Measurements from ENCODE around the gene MORC1. TPM values are rescaled to one million over a fixed set of nuclear protein-coding genes. Genes with fewer than 3 reads are reported as not detected.

The MORC1 gene, protein sequence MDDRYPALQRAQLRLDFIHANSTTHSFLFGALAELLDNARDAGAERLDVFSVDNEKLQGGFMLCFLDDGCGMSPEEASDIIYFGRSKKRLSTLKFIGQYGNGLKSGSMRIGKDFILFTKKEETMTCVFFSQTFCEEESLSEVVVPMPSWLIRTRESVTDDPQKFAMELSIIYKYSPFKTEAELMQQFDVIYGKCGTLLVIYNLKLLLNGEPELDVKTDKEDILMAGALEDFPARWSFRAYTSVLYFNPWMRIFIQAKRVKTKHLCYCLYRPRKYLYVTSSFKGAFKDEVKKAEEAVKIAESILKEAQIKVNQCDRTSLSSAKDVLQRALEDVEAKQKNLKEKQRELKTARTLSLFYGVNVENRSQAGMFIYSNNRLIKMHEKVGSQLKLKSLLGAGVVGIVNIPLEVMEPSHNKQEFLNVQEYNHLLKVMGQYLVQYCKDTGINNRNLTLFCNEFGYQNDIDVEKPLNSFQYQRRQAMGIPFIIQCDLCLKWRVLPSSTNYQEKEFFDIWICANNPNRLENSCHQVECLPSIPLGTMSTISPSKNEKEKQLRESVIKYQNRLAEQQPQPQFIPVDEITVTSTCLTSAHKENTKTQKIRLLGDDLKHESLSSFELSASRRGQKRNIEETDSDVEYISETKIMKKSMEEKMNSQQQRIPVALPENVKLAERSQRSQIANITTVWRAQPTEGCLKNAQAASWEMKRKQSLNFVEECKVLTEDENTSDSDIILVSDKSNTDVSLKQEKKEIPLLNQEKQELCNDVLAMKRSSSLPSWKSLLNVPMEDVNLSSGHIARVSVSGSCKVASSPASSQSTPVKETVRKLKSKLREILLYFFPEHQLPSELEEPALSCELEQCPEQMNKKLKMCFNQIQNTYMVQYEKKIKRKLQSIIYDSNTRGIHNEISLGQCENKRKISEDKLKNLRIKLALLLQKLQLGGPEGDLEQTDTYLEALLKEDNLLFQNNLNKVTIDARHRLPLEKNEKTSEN
- total RNA-seq: not detected

- Mint-ChIP-seq H3K9me3 (ENCODE audit: low read depth) (peaks cover 2% of the 10 kb centered on the region), H3K27me3 (peaks cover 2% of the 10 kb centered on the region), H3K27ac (no peak within 1 kb of the TSS), H3K4me1 (no peaks in the 10 kb centered on the region), H3K4me3 (no peak within 1 kb of the TSS), H3K36me3 (ENCODE audit: low read depth) (peaks cover 2% of the 10 kb centered on the region)
- DNase-seq (no peak), ATAC-seq (no peak)
- ChIA-PET POLR2A (no interaction called here), CTCF (no interaction called here)
- intact Hi-C loops (cut with DNase I, micrococcal nuclease): no loop called here
Measured at GRCh38 chr3:109117939-109118338, at the start of gene MORC1. MORC1 (minus strand) TSS chr3:109118134; CDS start chr3:109118059, 75 bp downstream.

- ChIA-PET POLR2A (no interaction called here), CTCF (no interaction called here)
- intact Hi-C loops (cut with DNase I, micrococcal nuclease): no loop called here
- no peak for ATAC-seq
- H3K4me1 Mint-ChIP-seq: no peaks in the 10 kb centered on the region
- DNase-seq: no peak
- no peak overlapping the region for H3K27ac Mint-ChIP-seq
- no peaks in the 10 kb centered on the region for H3K9me3 Mint-ChIP-seq (ENCODE audit: low read depth)
- H3K36me3 Mint-ChIP-seq (ENCODE audit: low read depth): no peaks in the 10 kb centered on the region
- peaks cover 7% of the 10 kb centered on the region for H3K27me3 Mint-ChIP-seq
- no peak overlapping the region for H3K4me3 Mint-ChIP-seq
Measured at GRCh38 chr3:109165905-109166304, 48.0 kb upstream of the MORC1 start.

DNA sequence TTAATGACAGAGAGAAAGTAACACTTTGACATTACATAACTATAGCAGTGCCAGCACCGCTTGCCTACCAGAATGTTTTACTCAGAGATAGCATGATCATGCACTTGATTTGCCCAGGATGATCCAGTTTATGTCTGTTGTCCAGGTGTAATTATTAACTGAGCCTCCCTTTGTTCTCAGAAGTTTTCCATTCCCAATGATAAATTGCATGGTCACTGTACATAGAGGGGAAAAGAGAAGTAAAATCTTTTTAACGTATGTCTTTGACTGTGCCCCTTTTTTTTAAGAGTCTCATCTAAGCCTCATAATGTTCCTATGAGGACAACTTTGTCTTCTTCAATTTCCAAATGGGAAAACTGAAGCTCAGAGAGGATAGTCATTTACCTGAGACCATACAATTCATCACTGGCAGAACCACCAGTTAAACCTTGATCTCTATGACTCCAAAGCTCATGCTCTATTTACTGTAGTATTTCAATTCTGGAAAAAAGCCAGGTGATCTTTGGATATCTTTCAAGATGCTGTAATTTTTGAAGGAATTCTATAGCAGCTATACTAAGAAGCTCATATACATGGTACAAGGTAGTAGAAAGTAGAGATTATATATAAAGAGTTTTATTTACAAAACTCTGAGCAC lies 43.7 kb upstream of the MORC1 start:
- DNase-seq (no peak), ATAC-seq (no peak)
- Mint-ChIP-seq H3K9me3 (ENCODE audit: low read depth) (no peaks in the 10 kb centered on the region), H3K36me3 (ENCODE audit: low read depth) (no peaks in the 10 kb centered on the region), H3K27me3 (peaks cover 4% of the 10 kb centered on the region), H3K4me1 (no peaks in the 10 kb centered on the region), H3K4me3 (no peak overlapping the region), H3K27ac (no peak overlapping the region)
- POLR2A ChIA-PET: no interaction called here
- CTCF ChIA-PET: no interaction called here
- intact Hi-C loops (cut with DNase I, micrococcal nuclease): no loop called here

- Mint-ChIP-seq H3K4me1 (no peaks in the 10 kb centered on the region), H3K27me3 (no peaks in the 10 kb centered on the region), H3K27ac (no peak overlapping the region), H3K9me3 (ENCODE audit: low read depth) (no peaks in the 10 kb centered on the region), H3K4me3 (no peak overlapping the region), H3K36me3 (ENCODE audit: low read depth) (no peaks in the 10 kb centered on the region)
- ChIA-PET CTCF (no interaction called here), POLR2A (no interaction called here)
- ATAC-seq (no peak), DNase-seq (no peak)
- intact Hi-C loops (cut with DNase I, micrococcal nuclease): no loop called here
Measured at GRCh38 chr3:109155828-109156227, 37.9 kb upstream of the MORC1 start.

GRCh38 chr3:109154979-109155378 lies 37.0 kb upstream of the MORC1 start:
- intact Hi-C loops (cut with DNase I, micrococcal nuclease): no loop called here
- CTCF ChIA-PET: no interaction called here
- Mint-ChIP-seq H3K27ac (no peak overlapping the region), H3K4me1 (no peaks in the 10 kb centered on the region), H3K9me3 (ENCODE audit: low read depth) (no peaks in the 10 kb centered on the region), H3K4me3 (no peak overlapping the region), H3K27me3 (no peaks in the 10 kb centered on the region), H3K36me3 (ENCODE audit: low read depth) (no peaks in the 10 kb centered on the region)
- DNase-seq (no peak), ATAC-seq (no peak)
- POLR2A ChIA-PET: no interaction called here

- Mint-ChIP-seq H3K4me3 (no peak overlapping the region), H3K4me1 (no peaks in the 10 kb centered on the region), H3K27me3 (no peaks in the 10 kb centered on the region), H3K9me3 (ENCODE audit: low read depth) (no peaks in the 10 kb centered on the region), H3K36me3 (ENCODE audit: low read depth) (no peaks in the 10 kb centered on the region), H3K27ac (no peak overlapping the region)
- ATAC-seq: no peak
- intact Hi-C loops (cut with DNase I, micrococcal nuclease): no loop called here
- DNase-seq: no peak
- ChIA-PET CTCF (interaction anchor here (0.6 kb wide), 1 partner anchor 23 kb away, joined by 3 read pairs; no protein-coding TSS in a partner anchor), POLR2A (no interaction called here)
Measured at GRCh38 chr3:109152320-109152719, 34.4 kb upstream of the MORC1 start.

DNA sequence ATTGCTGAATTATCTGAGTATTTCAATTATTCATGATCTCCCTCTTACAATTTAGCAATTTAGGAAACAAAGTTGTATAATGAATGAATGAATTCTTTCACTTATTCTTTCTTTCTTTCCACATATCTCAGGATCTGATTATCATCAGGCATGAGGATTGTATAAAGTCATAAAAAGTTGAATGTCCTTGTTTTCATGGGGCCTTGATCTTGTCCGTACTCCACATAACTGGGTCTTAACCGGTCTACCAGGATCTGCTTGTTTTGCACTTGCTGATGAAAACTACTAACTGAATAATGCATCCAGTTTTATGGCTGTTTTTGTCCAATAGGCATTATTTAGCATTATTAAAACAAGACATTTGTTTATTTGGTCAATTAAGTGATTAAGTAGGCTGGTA lies 31.1 kb upstream of the MORC1 start:
- Mint-ChIP-seq H3K9me3 (ENCODE audit: low read depth) (no peaks in the 10 kb centered on the region), H3K27me3 (peaks cover 2% of the 10 kb centered on the region), H3K4me1 (no peaks in the 10 kb centered on the region), H3K27ac (no peak overlapping the region), H3K36me3 (ENCODE audit: low read depth) (no peaks in the 10 kb centered on the region), H3K4me3 (no peak overlapping the region)
- ChIA-PET POLR2A (no interaction called here), CTCF (interaction anchor here (1.2 kb wide), 1 partner anchor 125 kb away, joined by 3 read pairs; no protein-coding TSS in a partner anchor)
- no peak for ATAC-seq
- DNase-seq: no peak
- intact Hi-C loops (cut with DNase I, micrococcal nuclease): no loop called here

GRCh38 chr3:109143646-109144045 lies 25.7 kb upstream of the MORC1 start:
- Mint-ChIP-seq H3K9me3 (ENCODE audit: low read depth) (no peaks in the 10 kb centered on the region), H3K36me3 (ENCODE audit: low read depth) (no peaks in the 10 kb centered on the region), H3K4me1 (no peaks in the 10 kb centered on the region), H3K27me3 (peaks cover 2% of the 10 kb centered on the region), H3K4me3 (no peak overlapping the region), H3K27ac (no peak overlapping the region)
- ChIA-PET CTCF (interaction anchor here (0.9 kb wide), 1 partner anchor 1308 kb away, joined by 3 read pairs; no protein-coding TSS in a partner anchor), POLR2A (no interaction called here)
- no peak for DNase-seq
- no peak for ATAC-seq
- intact Hi-C loops (cut with DNase I, micrococcal nuclease): no loop called here

DNA sequence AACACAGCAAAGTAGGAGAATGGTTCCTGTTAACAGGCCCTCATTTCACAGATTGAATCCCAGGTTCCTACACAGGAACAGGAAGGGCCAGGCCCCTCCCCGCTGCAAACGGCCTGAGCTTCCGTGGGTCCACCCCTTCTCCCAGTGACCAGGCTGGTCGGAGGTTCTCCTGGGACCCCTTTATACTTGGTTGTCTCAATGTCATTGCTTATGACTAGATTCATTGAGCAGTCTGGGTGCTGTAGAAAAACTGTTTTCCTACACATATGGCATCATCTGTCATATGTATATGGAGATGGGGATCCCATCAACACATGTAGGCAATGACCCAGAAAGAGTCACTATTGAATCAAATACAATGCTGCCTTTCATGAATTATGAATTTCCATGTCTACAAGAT lies 22.4 kb upstream of the MORC1 start:
- no peak for DNase-seq
- ChIA-PET POLR2A (no interaction called here), CTCF (no interaction called here)
- H3K4me3 Mint-ChIP-seq: no peak overlapping the region
- H3K27me3 Mint-ChIP-seq: no peaks in the 10 kb centered on the region
- no peak overlapping the region for H3K27ac Mint-ChIP-seq
- intact Hi-C loops (cut with DNase I, micrococcal nuclease): no loop called here
- H3K9me3 Mint-ChIP-seq (ENCODE audit: low read depth): no peaks in the 10 kb centered on the region
- no peaks in the 10 kb centered on the region for H3K4me1 Mint-ChIP-seq
- no peak for ATAC-seq
- no peaks in the 10 kb centered on the region for H3K36me3 Mint-ChIP-seq (ENCODE audit: low read depth)

- ATAC-seq: no peak
Measured at GRCh38 chr3:109137761-109138160, 19.8 kb upstream of the MORC1 start.

DNA sequence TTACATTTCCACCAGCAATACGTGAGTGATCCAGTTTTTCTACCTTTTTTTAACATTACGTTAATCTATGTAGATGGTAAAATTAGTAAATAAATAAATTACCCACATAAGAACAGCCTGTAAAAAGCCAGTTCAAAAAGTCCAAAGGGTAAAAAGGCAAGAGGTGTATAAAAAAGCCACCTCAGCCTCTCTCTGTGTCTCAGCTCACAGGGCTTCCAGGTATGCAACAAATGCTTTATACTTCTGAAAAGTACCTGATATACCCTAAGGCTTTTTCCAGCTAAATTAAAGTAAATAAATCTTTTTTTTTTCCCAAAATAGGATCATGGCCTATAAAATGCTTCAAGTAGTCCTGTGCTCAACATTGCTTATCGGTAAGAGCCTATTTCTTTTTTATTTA lies 18.6 kb upstream of the MORC1 start, which contains the start of gene C3orf85:
Gene C3orf85, plus strand, starts transcription at position 197 of the 400 bp plus-strand sequence. Its CDS starts 129 bp downstream, at position 326.
- no peak within 1 kb of the TSS for H3K27ac Mint-ChIP-seq
- no peak within 1 kb of the TSS for H3K4me3 Mint-ChIP-seq
- H3K36me3 Mint-ChIP-seq (ENCODE audit: low read depth): no peaks in the 10 kb centered on the region
- no peaks in the 10 kb centered on the region for H3K9me3 Mint-ChIP-seq (ENCODE audit: low read depth)
- CTCF ChIA-PET: no interaction called here
- DNase-seq (no peak), ATAC-seq (no peak)
- intact Hi-C loops (cut with DNase I, micrococcal nuclease): no loop called here
- POLR2A ChIA-PET: no interaction called here
- no peaks in the 10 kb centered on the region for H3K4me1 Mint-ChIP-seq
- H3K27me3 Mint-ChIP-seq: peaks cover 2% of the 10 kb centered on the region

More at GRCh38 chr3:109137761-109138160, 19.8 kb upstream of the MORC1 start:
- intact Hi-C loops (cut with DNase I, micrococcal nuclease): no loop called here
- POLR2A ChIA-PET: no interaction called here
- H3K27ac Mint-ChIP-seq: no peak overlapping the region
- H3K4me1 Mint-ChIP-seq: no peaks in the 10 kb centered on the region
- H3K27me3 Mint-ChIP-seq: peaks cover 2% of the 10 kb centered on the region
- no peak for DNase-seq
- H3K4me3 Mint-ChIP-seq: no peak overlapping the region
- H3K9me3 Mint-ChIP-seq (ENCODE audit: low read depth): no peaks in the 10 kb centered on the region
- H3K36me3 Mint-ChIP-seq (ENCODE audit: low read depth): no peaks in the 10 kb centered on the region
- CTCF ChIA-PET: no interaction called here

Measured in activated CD4-positive, alpha-beta T cell treated with anti-CD3 and anti-CD28 coated beads for 36 hours (primary cell).